Natural killer cell (primary cell): ENCODE data around the gene SNAPC4. TPM values are rescaled to one million over a fixed set of nuclear protein-coding genes. Genes with fewer than 3 reads are reported as not detected.

ENCODE experiments used
- ATAC-seq, 3 donors: fragments of 150-1000 bp in 2 of 3; fragments of 200-7000 bp in 1 of 3; cut with Tn5 transposase; 1 replicate in 1 of 3; 2 replicates in 2 of 3; pipeline ENCODE4 v1.10.0; 2021; ENCODE audit warnings: mild to moderate bottlenecking in 2 of 3, moderate library complexity in 2 of 3
- DNase-seq, 2 donors: peaks; one replicate each; pipeline versions ENCODE4 v3.0.0 to v3.0.0-alpha.2; 2013 to 2021; ENCODE audit warnings: mixed read lengths in 1 of 2
- H3K27ac ChIP-seq: one replicate; pipeline ENCODE4 v1.5.1; 2013; ENCODE audit warnings: mild to moderate bottlenecking, low read length
- H3K27me3 ChIP-seq: one replicate; pipeline ENCODE4 v1.6.1; 2013; ENCODE audit warnings: low read length; ENCODE audit not compliant: control insufficient read depth, insufficient read depth
- H3K36me3 ChIP-seq: one replicate; pipeline ENCODE4 v1.6.1; 2013; ENCODE audit warnings: low read length; ENCODE audit not compliant: control insufficient read depth, insufficient read depth
- H3K4me1 ChIP-seq: one replicate; pipeline ENCODE4 v1.6.1; 2013; ENCODE audit warnings: low read length; ENCODE audit not compliant: control insufficient read depth, insufficient read depth
- H3K4me3 ChIP-seq: one replicate; pipeline ENCODE4 v1.5.1; 2013; ENCODE audit warnings: low read length
- H3K9me3 ChIP-seq: one replicate; pipeline ENCODE4 v1.6.1; 2013; ENCODE audit warnings: low read length; ENCODE audit not compliant: control insufficient read depth, insufficient read depth
- H3K27ac Mint-ChIP-seq, 2 donors: one replicate each; pipeline ENCODE4 v1.8.0; 2022; ENCODE audit warnings: mild to moderate bottlenecking in 2 of 2, mixed read lengths in 2 of 2, moderate library complexity in 1 of 2
- H3K27me3 Mint-ChIP-seq, 2 donors: one replicate each; pipeline ENCODE4 v1.8.0; 2022; ENCODE audit warnings: low read depth in 2 of 2, mixed read lengths in 2 of 2
- H3K36me3 Mint-ChIP-seq: one replicate; pipeline ENCODE4 v1.8.0; 2022; ENCODE audit warnings: mixed read lengths
- H3K4me1 Mint-ChIP-seq, 2 donors: one replicate each; pipeline ENCODE4 v1.8.0; 2022; ENCODE audit warnings: mixed read lengths in 2 of 2
- H3K4me3 Mint-ChIP-seq: one replicate; pipeline ENCODE4 v1.8.0; 2022; ENCODE audit warnings: mild to moderate bottlenecking, moderate library complexity, mixed read lengths
- H3K9me3 Mint-ChIP-seq, 2 donors: one replicate each; pipeline ENCODE4 v1.8.0; 2022; ENCODE audit warnings: mixed read lengths in 2 of 2
- WGBS: methylation state at CpG from one replicate; pipeline ENCODE4 v1.1.7; 2013; ENCODE audit warnings: missing lambda C conversion rate; ENCODE audit not compliant: insufficient coverage; 5-methylcytosine and 5-hydroxymethylcytosine counted together
- intact Hi-C: fragments of 100-400 bp; cut with micrococcal nuclease; formaldehyde crosslinking; loops from one replicate; pipeline ENCODE4 v1.14.2; 2022
- total RNA-seq, 4 donors: library from RNA; stranded (reverse); fragments of 120-200 nt in 1 of 4; gene quantifications; one replicate each; pipeline versions ENCODE4 v1.2.3 to v1.2.4, GENCODE V29; 2013 to 2022
- TF ChIP-seq, protein P1 (sequence below): fragments of 200-600 bp; IDR thresholded peaks from one replicate; pipeline ENCODE4 v1.8.0; 2022; ENCODE audit warnings: antibody characterized with exemption

Gene SNAPC4
- total RNA-seq, 3 donors from 2014 or later (not counting 1 experiment from before 2014, with no cell fraction given): 9.0 to 11.3 (median 9.4) TPM

DNA sequence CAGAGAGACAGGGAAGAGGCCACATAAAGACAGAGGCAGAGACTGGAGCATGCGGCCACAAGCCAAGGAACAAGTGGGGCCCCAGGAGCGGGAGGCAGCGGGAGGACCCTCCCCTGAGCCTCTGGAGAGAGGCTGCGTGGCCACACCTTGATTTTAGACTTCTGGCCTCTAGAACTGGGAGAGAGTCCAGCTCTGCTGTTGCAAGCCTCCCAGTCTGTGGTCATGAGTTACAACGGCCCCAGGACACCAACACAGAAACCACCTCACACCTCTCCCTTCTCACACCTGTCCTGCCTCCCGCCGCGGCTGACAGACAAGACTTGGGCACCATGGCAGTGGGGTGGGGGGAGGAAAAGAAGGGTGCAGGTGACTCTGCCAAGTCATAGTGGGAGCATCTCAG is 37.5 kb upstream of the SNAPC4 start:
- intact Hi-C loops: no loop called here
- Mint-ChIP-seq H3K27me3 (no peaks in the 10 kb centered on the region), H3K4me3 (peak overlapping the region; percentile 65), H3K27ac (no peak overlapping the region), H3K4me1 (peaks cover 14 to 30% of the 10 kb centered on the region in 2 donors), H3K36me3 (peaks cover under 1% of the 10 kb centered on the region), H3K9me3 (no peaks in the 10 kb centered on the region)
- ATAC-seq: no peak
- no peak overlapping the region for H3K4me3 ChIP-seq
- H3K36me3 ChIP-seq: peaks cover 10% of the 10 kb centered on the region
- H3K9me3 ChIP-seq: no peaks in the 10 kb centered on the region
- TF ChIP-seq, protein P1, sequence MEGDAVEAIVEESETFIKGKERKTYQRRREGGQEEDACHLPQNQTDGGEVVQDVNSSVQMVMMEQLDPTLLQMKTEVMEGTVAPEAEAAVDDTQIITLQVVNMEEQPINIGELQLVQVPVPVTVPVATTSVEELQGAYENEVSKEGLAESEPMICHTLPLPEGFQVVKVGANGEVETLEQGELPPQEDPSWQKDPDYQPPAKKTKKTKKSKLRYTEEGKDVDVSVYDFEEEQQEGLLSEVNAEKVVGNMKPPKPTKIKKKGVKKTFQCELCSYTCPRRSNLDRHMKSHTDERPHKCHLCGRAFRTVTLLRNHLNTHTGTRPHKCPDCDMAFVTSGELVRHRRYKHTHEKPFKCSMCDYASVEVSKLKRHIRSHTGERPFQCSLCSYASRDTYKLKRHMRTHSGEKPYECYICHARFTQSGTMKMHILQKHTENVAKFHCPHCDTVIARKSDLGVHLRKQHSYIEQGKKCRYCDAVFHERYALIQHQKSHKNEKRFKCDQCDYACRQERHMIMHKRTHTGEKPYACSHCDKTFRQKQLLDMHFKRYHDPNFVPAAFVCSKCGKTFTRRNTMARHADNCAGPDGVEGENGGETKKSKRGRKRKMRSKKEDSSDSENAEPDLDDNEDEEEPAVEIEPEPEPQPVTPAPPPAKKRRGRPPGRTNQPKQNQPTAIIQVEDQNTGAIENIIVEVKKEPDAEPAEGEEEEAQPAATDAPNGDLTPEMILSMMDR: no peak
- H3K4me1 ChIP-seq: peaks cover 29% of the 10 kb centered on the region
- no peak overlapping the region for H3K27ac ChIP-seq
- 78% methylated on average over 8 of the region's 8 CpGs for WGBS
- no peaks in the 10 kb centered on the region for H3K27me3 ChIP-seq
- no peak for DNase-seq

DNA sequence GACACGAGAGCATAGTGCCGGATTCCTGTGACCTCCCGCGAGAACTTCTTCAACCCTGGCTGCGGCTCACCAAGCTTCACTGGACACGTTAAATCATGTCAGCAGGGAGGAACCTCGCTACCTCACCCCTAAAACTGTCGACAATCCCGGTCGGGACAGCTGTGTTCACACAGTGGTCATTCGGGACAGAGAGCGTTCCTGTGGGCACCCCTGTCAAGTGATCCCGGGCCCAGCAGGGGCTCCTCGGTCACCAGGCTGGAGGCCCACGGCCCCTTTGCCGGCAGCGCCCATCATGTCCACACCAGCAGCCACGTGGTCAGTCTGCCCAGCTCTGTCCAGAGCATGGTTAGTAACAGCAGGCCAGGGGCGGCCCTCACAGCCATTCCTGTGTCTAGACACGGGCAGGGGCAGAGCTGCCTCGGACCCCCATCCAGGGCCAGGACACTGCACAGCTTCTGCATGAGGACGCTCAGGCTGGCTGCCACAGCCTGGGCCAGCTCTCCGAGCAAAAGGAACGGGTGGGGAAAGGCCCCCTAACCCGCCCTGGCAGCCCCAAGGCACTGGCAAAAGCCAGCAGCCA is 36.2 kb upstream of the SNAPC4 start:
- H3K36me3 ChIP-seq: peaks cover 2% of the 10 kb centered on the region
- no peaks in the 10 kb centered on the region for H3K9me3 Mint-ChIP-seq
- no peaks in the 10 kb centered on the region for H3K27me3 Mint-ChIP-seq
- no peak overlapping the region for H3K27ac Mint-ChIP-seq
- peak overlapping the region; percentile 65 for H3K4me3 Mint-ChIP-seq
- TF ChIP-seq, protein P1: no peak
- H3K4me1 ChIP-seq: peaks cover 29% of the 10 kb centered on the region
- H3K4me3 ChIP-seq: no peak overlapping the region
- no peaks in the 10 kb centered on the region for H3K27me3 ChIP-seq
- intact Hi-C loops: no loop called here
- DNase-seq: no peak
- 93% methylated on average over 25 of the region's 25 CpGs for WGBS
- no peak for ATAC-seq
- peaks cover 14 to 30% of the 10 kb centered on the region in 2 donors for H3K4me1 Mint-ChIP-seq
- H3K27ac ChIP-seq: no peak overlapping the region
- H3K9me3 ChIP-seq: no peaks in the 10 kb centered on the region
- no peaks in the 10 kb centered on the region for H3K36me3 Mint-ChIP-seq

DNA sequence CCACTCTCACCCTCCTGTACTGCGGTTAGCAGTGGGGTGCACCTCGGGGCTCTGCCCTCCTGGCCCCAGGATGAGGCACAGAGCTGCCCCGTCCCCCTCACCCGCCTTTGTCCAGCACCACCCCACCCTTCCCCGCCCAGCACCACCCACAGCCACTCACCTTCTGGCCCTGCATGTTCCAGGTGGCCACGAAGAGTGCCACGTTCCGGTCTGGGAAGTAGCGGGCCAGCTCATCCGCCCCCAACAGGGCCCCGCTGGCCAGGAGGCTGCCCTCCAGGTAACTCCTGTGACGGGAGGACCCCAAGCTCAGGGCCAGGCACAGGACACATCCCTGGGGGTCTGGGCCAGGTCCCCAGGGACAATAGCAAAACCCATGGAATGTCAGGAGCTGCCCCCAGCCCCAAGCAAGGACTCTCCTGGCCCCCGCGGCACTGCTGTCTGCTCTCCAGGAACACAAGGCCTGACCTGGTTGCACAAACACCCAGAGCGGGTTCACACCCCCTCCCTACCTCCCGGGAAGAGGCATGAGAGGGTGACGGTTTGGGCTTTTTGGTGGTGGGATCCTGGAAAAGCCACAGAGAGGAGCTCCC is 34.7 kb upstream of the SNAPC4 start:
- no peaks in the 10 kb centered on the region for H3K36me3 ChIP-seq
- Mint-ChIP-seq H3K36me3 (no peaks in the 10 kb centered on the region), H3K27ac (no peak overlapping the region), H3K27me3 (no peaks in the 10 kb centered on the region), H3K9me3 (no peaks in the 10 kb centered on the region), H3K4me1 (peaks cover 14 to 30% of the 10 kb centered on the region in 2 donors), H3K4me3 (no peak overlapping the region)
- peaks cover 24% of the 10 kb centered on the region for H3K4me1 ChIP-seq
- WGBS: 97% methylated on average over 15 of the region's 17 CpGs
- ATAC-seq (no peak), DNase-seq (no peak)
- no peaks in the 10 kb centered on the region for H3K27me3 ChIP-seq
- no peak overlapping the region for H3K4me3 ChIP-seq
- TF ChIP-seq, protein P1: no peak
- no peak overlapping the region for H3K27ac ChIP-seq
- H3K9me3 ChIP-seq: no peaks in the 10 kb centered on the region
- intact Hi-C loops: no loop called here
